ENCODE measurements around the gene NFS1.

DNA sequence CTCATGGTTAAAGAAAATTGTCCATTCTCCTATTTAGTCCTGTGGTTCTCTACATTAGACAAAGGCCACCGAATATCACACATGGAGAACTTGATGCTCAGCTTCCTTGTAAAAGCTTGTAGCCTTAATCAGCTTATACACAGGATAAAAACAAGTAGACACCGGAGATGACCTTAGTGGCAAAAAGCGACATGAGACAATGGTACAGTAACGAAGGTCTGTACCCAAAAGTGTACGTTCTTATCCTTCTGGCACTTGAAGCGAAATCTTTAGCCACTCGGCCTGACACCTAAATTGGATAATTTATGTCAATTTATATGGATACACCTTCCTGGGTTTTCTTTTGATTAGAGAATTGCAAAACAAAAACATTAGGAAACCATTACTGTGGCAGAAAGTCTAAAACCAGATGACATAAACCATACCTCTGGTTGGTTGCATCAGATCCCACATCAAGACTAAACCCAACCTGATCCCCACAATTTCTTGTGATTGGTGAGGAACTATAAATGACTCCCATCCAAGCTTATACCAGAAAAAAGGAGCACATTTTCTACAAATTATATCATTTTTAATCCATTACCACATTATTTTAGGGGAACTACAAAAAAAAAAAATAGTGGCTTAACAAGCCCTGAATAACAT, 36.8 kb upstream of the NFS1 start:
- TF ChIP-seq CTCF (IDR thresholded peaks at IDR 0.05; ENCODE audit: low read length) (no peak), EZH2 (optimal IDR thresholded peaks at IDR 0.05; ENCODE audit: low read depth, low read length) (no peak)
